Neural progenitor cell (in vitro differentiated cells): ENCODE measurements around the gene TLDC2. TPM values are rescaled to one million over a fixed set of nuclear protein-coding genes. Genes with fewer than 3 reads are reported as not detected.

Experiments
- DNase-seq: peaks from one replicate; pipeline ENCODE4 v3.0.0-alpha.2; 2016; ENCODE audit warnings: low spot score
- H2AFZ ChIP-seq: fragments of 200-600 bp; sonication (generic); replicated peaks from 2 replicates; pipeline ENCODE4 v1.6.1; 2016; ENCODE audit warnings: antibody characterized with exemption
- H3F3A ChIP-seq: fragments of 200-600 bp; sonication (generic); 2 replicates; pipeline ENCODE4 v1.6.1; 2016; ENCODE audit warnings: antibody characterized with exemption, low read depth
- H3K27ac ChIP-seq: fragments of 200-600 bp; sonication (generic); 2 replicates; pipeline ENCODE4 v1.5.1; 2016; ENCODE audit warnings: mild to moderate bottlenecking
- H3K27me3 ChIP-seq: fragments of 200-600 bp; sonication (generic); 2 replicates; pipeline ENCODE4 v1.6.1; 2016; ENCODE audit warnings: mild to moderate bottlenecking, moderate library complexity
- H3K36me3 ChIP-seq: fragments of 200-600 bp; sonication (generic); 2 replicates; pipeline ENCODE4 v1.5.1; 2016
- H3K4me1 ChIP-seq: fragments of 200-600 bp; sonication (generic); 2 replicates; pipeline ENCODE4 v1.6.1; 2016; ENCODE audit warnings: mixed run types
- H3K4me2 ChIP-seq: fragments of 200-600 bp; sonication (generic); 2 replicates; pipeline ENCODE4 v1.6.1; 2016
- H3K4me3 ChIP-seq: fragments of 200-600 bp; sonication (generic); 2 replicates; pipeline ENCODE4 v1.5.1; 2016
- H3K79me2 ChIP-seq: fragments of 200-600 bp; sonication (generic); 2 replicates; pipeline ENCODE4 v1.6.1; 2016; ENCODE audit warnings: low read depth
- H3K9ac ChIP-seq: fragments of 200-600 bp; sonication (generic); 2 replicates; pipeline ENCODE4 v1.6.1; 2016
- H3K9me3 ChIP-seq: fragments of 200-600 bp; sonication (generic); 2 replicates; pipeline ENCODE4 v1.5.1; 2016; ENCODE audit warnings: low read depth
- H4K20me1 ChIP-seq: fragments of 200-600 bp; sonication (generic); 2 replicates; pipeline ENCODE4 v1.6.1; 2016; ENCODE audit warnings: low read depth
- H3K27ac Mint-ChIP-seq: 3 replicates; pipeline ENCODE4 v1.8.0; 2021; ENCODE audit warnings: mixed read lengths
- H3K27me3 Mint-ChIP-seq: 2 replicates; pipeline ENCODE4 v1.8.0; 2022; ENCODE audit warnings: low read depth, mild to moderate bottlenecking, inconsistent platforms, moderate library complexity, mixed read lengths; ENCODE audit not compliant: insufficient read depth
- H3K36me3 Mint-ChIP-seq: 3 replicates; pipeline ENCODE4 v1.8.0; 2021; ENCODE audit warnings: mixed read lengths
- H3K4me1 Mint-ChIP-seq: 3 replicates; pipeline ENCODE4 v1.8.0; 2021; ENCODE audit warnings: mixed read lengths
- H3K4me3 Mint-ChIP-seq: 3 replicates; pipeline ENCODE4 v1.8.0; 2021; ENCODE audit warnings: mild to moderate bottlenecking, moderate library complexity, mixed read lengths
- H3K9me3 Mint-ChIP-seq: 3 replicates; pipeline ENCODE4 v1.8.0; 2020; ENCODE audit warnings: mixed read lengths
- CTCF ChIP-seq: fragments of 200-600 bp; sonication (generic); IDR thresholded peaks from 2 replicates; pipeline ENCODE4 v1.5.1; 2017; ENCODE audit warnings: antibody characterized with exemption, mild to moderate bottlenecking
- EZH2 ChIP-seq: fragments of 200-600 bp; sonication (generic); IDR thresholded peaks from 2 replicates; pipeline ENCODE4 v1.6.1; 2017; ENCODE audit warnings: antibody characterized with exemption, mild to moderate bottlenecking, moderate library complexity
- EZH2phosphoT487 ChIP-seq: fragments of 200-600 bp; sonication (generic); IDR thresholded peaks from 2 replicates; pipeline ENCODE4 v1.6.1; 2017; ENCODE audit warnings: antibody characterized with exemption
- total RNA-seq: library from RNA; depleted of rRNA; stranded (reverse); fragments of >200 nt; gene quantifications from 2 replicates; pipeline ENCODE4 v1.2.3, GENCODE V29; 2015; ENCODE audit warnings: low replicate concordance

The TLDC2 gene
- total RNA-seq, 1 donor from 2014 or later, result 2.4 TPM

- Histone ChIP-seq H3F3A (no peaks in the 10 kb centered on the region), H2AFZ (no peak overlapping the region), H3K27me3 (no peaks in the 10 kb centered on the region), H3K79me2 (no peaks in the 10 kb centered on the region), H3K4me1 (no peaks in the 10 kb centered on the region), H3K9ac (no peak overlapping the region), H3K27ac (no peak overlapping the region), H4K20me1 (no peaks in the 10 kb centered on the region), H3K9me3 (no peaks in the 10 kb centered on the region), H3K4me3 (no peak overlapping the region), H3K36me3 (no peaks in the 10 kb centered on the region), H3K4me2 (no peak overlapping the region)
- no peaks in the 10 kb centered on the region for H3K4me1 Mint-ChIP-seq
- no peak overlapping the region for H3K4me3 Mint-ChIP-seq
- no peaks in the 10 kb centered on the region for H3K36me3 Mint-ChIP-seq
- H3K27me3 Mint-ChIP-seq, result no peaks in the 10 kb centered on the region
- no peaks in the 10 kb centered on the region for H3K9me3 Mint-ChIP-seq
- no peak for DNase-seq
- TF ChIP-seq CTCF (no peak), EZH2 (no peak)
- H3K27ac Mint-ChIP-seq, result no peak overlapping the region
Measured at GRCh38 chr20:36937402-36937770, 61.4 kb downstream of the TLDC2 start.

GRCh38 chr20:36941401-36941835 lies 65.5 kb downstream of the TLDC2 start:
- H3K27ac Mint-ChIP-seq, result no peak overlapping the region
- peaks cover 3% of the 10 kb centered on the region for H3F3A ChIP-seq
- H3K9me3 Mint-ChIP-seq, result no peaks in the 10 kb centered on the region
- H3K27ac ChIP-seq, result no peak overlapping the region
- H3K4me1 Mint-ChIP-seq, result no peaks in the 10 kb centered on the region
- H3K4me3 ChIP-seq, result no peak overlapping the region
- H2AFZ ChIP-seq, result no peak overlapping the region
- no peaks in the 10 kb centered on the region for H3K79me2 ChIP-seq
- H3K36me3 ChIP-seq, result no peaks in the 10 kb centered on the region
- H3K27me3 ChIP-seq, result no peaks in the 10 kb centered on the region
- TF ChIP-seq EZH2 (no peak), CTCF (no peak), EZH2phosphoT487 (no peak)
- no peak for DNase-seq
- no peaks in the 10 kb centered on the region for H3K4me1 ChIP-seq
- no peak overlapping the region for H3K4me3 Mint-ChIP-seq
- H4K20me1 ChIP-seq, result no peaks in the 10 kb centered on the region
- peaks cover 2% of the 10 kb centered on the region for H3K27me3 Mint-ChIP-seq
- no peaks in the 10 kb centered on the region for H3K36me3 Mint-ChIP-seq
- H3K4me2 ChIP-seq, result no peak overlapping the region
- no peaks in the 10 kb centered on the region for H3K9me3 ChIP-seq
- H3K9ac ChIP-seq, result no peak overlapping the region

Other genes with a start within 250 kb of the TLDC2 start
- gene SLA2, start 229.9 kb upstream of the TLDC2 start, total RNA-seq, result 0.21 and 0.50 TPM in 2 replicates
- 23.8 and 25.3 TPM in 2 replicates for gene NDRG3, start 130.0 kb upstream of the TLDC2 start, total RNA-seq
- 34.4 and 48.2 TPM in 2 replicates for gene DSN1, start 102.4 kb upstream of the TLDC2 start, total RNA-seq
- gene SAMHD1, start 75.6 kb downstream of the TLDC2 start, total RNA-seq, result 12.2 and 29.0 TPM in 2 replicates
- gene RBL1, start 219.9 kb downstream of the TLDC2 start, total RNA-seq, result 21.3 and 22.1 TPM in 2 replicates